H1 (cell line): ENCODE measurements around the gene ERCC1. TPM values are rescaled to one million over a fixed set of nuclear protein-coding genes. Genes with fewer than 3 reads are reported as not detected.
A peak's percentile ranks its signal among the peaks of the same experiment; 100 is the strongest.

Experiments used
- ASH2L ChIP-seq: fragments of 200-600, 300-600 bp; sonication (generic); IDR thresholded peaks from one replicate; pipeline ENCODE4 v1.7.1; 2017; ENCODE audit warnings: low read length
- CHD1 ChIP-seq: IDR thresholded peaks from 2 replicates; pipeline ENCODE4 v1.6.1; 2012; ENCODE audit warnings: low read depth, low read length, improper control_type of control experiment
- CTCF ChIP-seq, 3 experiments: IDR thresholded peaks; 1 replicate in 2 of 3; 2 replicates in 1 of 3; pipeline versions ENCODE4 v1.5.1 to v1.6.1; 2011; ENCODE audit warnings: low read length in 3 of 3, mild to moderate bottlenecking in 3 of 3, inconsistent platforms in 2 of 3, low read depth in 1 of 3, moderate library complexity in 1 of 3; ENCODE audit not compliant: insufficient read depth in 1 of 3; ENCODE audit errors: control extremely low read depth in 1 of 3
- EGR1 ChIP-seq: IDR thresholded peaks from 2 replicates; pipeline ENCODE4 v1.6.1; 2011; ENCODE audit warnings: low read depth, low read length, borderline replicate concordance
- NRF1 ChIP-seq: IDR thresholded peaks from 2 replicates; pipeline ENCODE4 v1.6.1; 2011; ENCODE audit warnings: mild to moderate bottlenecking, low read depth, low read length, improper control_type of control experiment
- POLR2AphosphoS5 ChIP-seq: IDR thresholded peaks from 2 replicates; pipeline ENCODE4 v1.6.1; 2011; ENCODE audit warnings: low read depth, low read length
- RAD21 ChIP-seq, 2 experiments: IDR thresholded peaks in 1 of 2; conservative IDR thresholded peaks in 1 of 2; 2 replicates each; pipeline ENCODE4 v1.6.1; 2011; ENCODE audit warnings: low read depth in 2 of 2, low read length in 2 of 2, improper control_type of control experiment in 1 of 2, inconsistent platforms in 1 of 2, mild to moderate bottlenecking in 1 of 2, moderate library complexity in 1 of 2
- RNF2 ChIP-seq: fragments of 200-900, 300-1000 bp; sonication (generic); IDR thresholded peaks from 2 replicates; pipeline ENCODE4 v1.7.1; 2016; ENCODE audit warnings: borderline replicate concordance, low read depth, mild to moderate bottlenecking, antibody characterized with exemption, low read length; ENCODE audit not compliant: poor library complexity, severe bottlenecking; ENCODE audit errors: missing control alignments
- SIN3A ChIP-seq, 2 experiments: IDR thresholded peaks in 1 of 2; conservative IDR thresholded peaks in 1 of 2; 2 replicates each; pipeline ENCODE4 v1.6.1; 2011 to 2012; ENCODE audit warnings: low read length in 2 of 2, improper control_type of control experiment in 1 of 2, low read depth in 1 of 2, mild to moderate bottlenecking in 1 of 2
- SIRT6 ChIP-seq: IDR thresholded peaks from one replicate; pipeline ENCODE4 v1.7.1; 2012; ENCODE audit warnings: low read length, inconsistent platforms
- SP1 ChIP-seq: IDR thresholded peaks from 2 replicates; pipeline ENCODE4 v1.6.1; 2011; ENCODE audit warnings: low read depth, low read length
- SP2 ChIP-seq: IDR thresholded peaks from 2 replicates; pipeline ENCODE4 v1.6.1; 2012; ENCODE audit warnings: mild to moderate bottlenecking, low read length, inconsistent platforms
- SP4 ChIP-seq: IDR thresholded peaks from 2 replicates; pipeline ENCODE4 v1.6.1; 2012; ENCODE audit warnings: low read length, inconsistent platforms
- YY1 ChIP-seq: IDR thresholded peaks from 2 replicates; pipeline ENCODE4 v1.6.1; 2011; ENCODE audit warnings: low read depth, mild to moderate bottlenecking, low read length
- ZNF274 ChIP-seq: IDR thresholded peaks from 2 replicates; pipeline ENCODE4 v1.7.0; 2012; ENCODE audit warnings: low read length, borderline replicate concordance; ENCODE audit errors: extremely low read depth
- polyA plus RNA-seq, 7 experiments: library from polyadenylated mRNA; depleted of rRNA in 3 of 7; stranded (reverse) in 5 of 7; unstranded in 2 of 7; fragments of >200 nt in 5 of 7; fragments of 200-250 nt in 2 of 7; gene quantifications; 1 replicate in 5 of 7; 2 replicates in 1 of 7; 4 replicates in 1 of 7; pipeline versions ENCODE4 v1.2.1 to v1.2.3, GENCODE V29; 2011 to 2013; ENCODE audit warnings: missing spikeins in 2 of 7, mixed read lengths in 2 of 7
- total RNA-seq: library from RNA; stranded (reverse); fragmentation: NEBNext Ultra II Directional; extraction: Animal tissue kit (Norgen Biotek cat#: 25700); gene quantifications from 2 replicates; pipeline ENCODE4 v1.2.1, GENCODE V29; 2021

Gene ERCC1
- total and polyA plus RNA-seq, 2 of the 8 experiments (the other 6 are each of a cell fraction or from before 2014, with no cell fraction given): 44.7 to 94.2 TPM

GRCh38 chr19:45439569-45440258 is 16.0 kb upstream of the ERCC1 start (continued):
- no peak for TF ChIP-seq CHD1
- no peak for TF ChIP-seq EGR1
- no peak for TF ChIP-seq POLR2AphosphoS5
- TF ChIP-seq SIN3A (conservative IDR thresholded peaks at IDR 0.05 in 1 of 2, IDR thresholded peaks at IDR 0.05 in 1 of 2; ENCODE audit: low read depth in 1 of 2, low read length in 2 of 2): no peak
- TF ChIP-seq RNF2: no peak
- no peak for TF ChIP-seq ZNF274
- peak; percentile 75 to 90 (median 89) for TF ChIP-seq CTCF (IDR thresholded peaks at IDR 0.05; ENCODE audit: control extremely low read depth in 1 of 3, insufficient read depth in 1 of 3, low read depth in 1 of 3, low read length in 3 of 3)
- peak; percentile 75 to 77 for TF ChIP-seq RAD21 (IDR thresholded peaks at IDR 0.05 in 1 of 2, conservative IDR thresholded peaks at IDR 0.05 in 1 of 2; ENCODE audit: low read depth in 2 of 2, low read length in 2 of 2)
- TF ChIP-seq NRF1: no peak
- TF ChIP-seq SP1: no peak
- TF ChIP-seq YY1: peak; percentile 75
- TF ChIP-seq ASH2L: peak; percentile 90
- no peak for TF ChIP-seq SP2
- TF ChIP-seq SP4: no peak
- no peak for TF ChIP-seq SIRT6
- TF ChIP-seq, all 59 proteins: peak for 12
